BLaER1 (cell line): ENCODE data around the gene IFIT2.
"Not testable (repeated sequence)": the region's sequence is repeated elsewhere in the genome, so short reads cannot be mapped to it uniquely, and the experiment has no call there.

Experiments
- H3K27ac ChIP-seq: shearing (Covaris generic); formaldehyde crosslinking; 2 replicates; pipeline ENCODE4 v1.8.1; 2022
- H3K27me3 ChIP-seq: shearing (Covaris generic); formaldehyde crosslinking; 2 replicates; pipeline ENCODE4 v1.8.1; 2022
- H3K36me3 ChIP-seq: shearing (Covaris generic); formaldehyde crosslinking; 2 replicates; pipeline ENCODE4 v1.8.1; 2022
- H3K4me1 ChIP-seq: shearing (Covaris generic); formaldehyde crosslinking; 2 replicates; pipeline ENCODE4 v1.8.1; 2022
- H3K4me2 ChIP-seq: shearing (Covaris generic); formaldehyde crosslinking; 2 replicates; pipeline ENCODE4 v1.8.1; 2022
- H3K4me3 ChIP-seq: shearing (Covaris generic); formaldehyde crosslinking; 2 replicates; pipeline ENCODE4 v1.8.1; 2022
- H3K9ac ChIP-seq: shearing (Covaris generic); formaldehyde crosslinking; 2 replicates; pipeline ENCODE4 v1.8.1; 2022
- H3K9me3 ChIP-seq: shearing (Covaris generic); formaldehyde crosslinking; 2 replicates; pipeline ENCODE4 v1.8.1; 2022
- H4K20me1 ChIP-seq: shearing (Covaris generic); formaldehyde crosslinking; 2 replicates; pipeline ENCODE4 v1.8.1; 2022
- Cebpa-rat ChIP-seq: shearing (Covaris generic); IDR thresholded peaks from 2 replicates; pipeline ENCODE4 v1.8.1; 2022

The IFIT2 gene

DNA sequence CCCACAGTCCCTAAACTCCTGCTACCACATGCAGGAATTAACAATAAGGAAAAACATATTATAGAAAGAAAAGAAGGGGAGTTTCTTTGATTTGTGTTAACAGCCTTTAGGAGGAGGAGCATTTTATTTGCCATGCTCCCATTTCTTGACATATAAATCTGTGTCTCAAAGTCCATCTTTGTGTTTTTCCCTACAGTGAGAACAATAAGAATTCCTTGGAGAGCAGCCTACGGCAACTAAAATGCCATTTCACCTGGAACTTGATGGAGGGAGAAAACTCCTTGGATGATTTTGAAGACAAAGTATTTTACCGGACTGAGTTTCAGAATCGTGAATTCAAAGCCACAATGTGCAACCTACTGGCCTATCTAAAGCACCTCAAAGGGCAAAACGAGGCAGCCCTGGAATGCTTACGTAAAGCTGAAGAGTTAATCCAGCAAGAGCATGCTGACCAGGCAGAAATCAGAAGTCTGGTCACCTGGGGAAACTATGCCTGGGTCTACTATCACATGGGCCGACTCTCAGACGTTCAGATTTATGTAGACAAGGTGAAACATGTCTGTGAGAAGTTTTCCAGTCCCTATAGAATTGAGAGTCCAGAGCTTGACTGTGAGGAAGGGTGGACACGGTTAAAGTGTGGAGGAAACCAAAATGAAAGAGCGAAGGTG, 4.1 kb downstream of the IFIT2 start:
- Histone ChIP-seq H4K20me1 (no peaks in the 10 kb centered on the region), H3K9me3 (no peaks in the 10 kb centered on the region), H3K4me2 (no peak overlapping the region)

DNA sequence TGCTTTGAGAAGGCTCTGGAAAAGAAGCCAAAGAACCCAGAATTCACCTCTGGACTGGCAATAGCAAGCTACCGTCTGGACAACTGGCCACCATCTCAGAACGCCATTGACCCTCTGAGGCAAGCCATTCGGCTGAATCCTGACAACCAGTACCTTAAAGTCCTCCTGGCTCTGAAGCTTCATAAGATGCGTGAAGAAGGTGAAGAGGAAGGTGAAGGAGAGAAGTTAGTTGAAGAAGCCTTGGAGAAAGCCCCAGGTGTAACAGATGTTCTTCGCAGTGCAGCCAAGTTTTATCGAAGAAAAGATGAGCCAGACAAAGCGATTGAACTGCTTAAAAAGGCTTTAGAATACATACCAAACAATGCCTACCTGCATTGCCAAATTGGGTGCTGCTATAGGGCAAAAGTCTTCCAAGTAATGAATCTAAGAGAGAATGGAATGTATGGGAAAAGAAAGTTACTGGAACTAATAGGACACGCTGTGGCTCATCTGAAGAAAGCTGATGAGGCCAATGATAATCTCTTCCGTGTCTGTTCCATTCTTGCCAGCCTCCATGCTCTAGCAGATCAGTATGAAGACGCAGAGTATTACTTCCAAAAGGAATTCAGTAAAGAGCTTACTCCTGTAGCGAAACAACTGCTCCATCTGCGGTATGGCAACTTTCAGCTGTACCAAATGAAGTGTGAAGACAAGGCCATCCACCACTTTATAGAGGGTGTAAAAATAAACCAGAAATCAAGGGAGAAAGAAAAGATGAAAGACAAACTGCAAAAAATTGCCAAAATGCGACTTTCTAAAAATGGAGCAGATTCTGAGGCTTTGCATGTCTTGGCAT, 4.8 kb downstream of the IFIT2 start:
- no peak for TF ChIP-seq Cebpa-rat
- H3K4me2 ChIP-seq: no peak overlapping the region
- no peak overlapping the region for H3K9ac ChIP-seq
- H3K4me1 ChIP-seq: peaks cover 29% of the 10 kb centered on the region
- H4K20me1 ChIP-seq: no peaks in the 10 kb centered on the region
- no peak overlapping the region for H3K4me3 ChIP-seq
- peaks cover 11% of the 10 kb centered on the region for H3K36me3 ChIP-seq
- no peaks in the 10 kb centered on the region for H3K27me3 ChIP-seq
- no peaks in the 10 kb centered on the region for H3K9me3 ChIP-seq
- no peak overlapping the region for H3K27ac ChIP-seq

More for the DNA sequence above, 4.1 kb downstream of the IFIT2 start:
- Histone ChIP-seq H3K27me3 (no peaks in the 10 kb centered on the region), H3K27ac (no peak overlapping the region), H3K36me3 (peaks cover 11% of the 10 kb centered on the region), H3K4me1 (peaks cover 33% of the 10 kb centered on the region), H3K4me3 (no peak overlapping the region), H3K9ac (no peak overlapping the region)
- no peak for TF ChIP-seq Cebpa-rat

DNA sequence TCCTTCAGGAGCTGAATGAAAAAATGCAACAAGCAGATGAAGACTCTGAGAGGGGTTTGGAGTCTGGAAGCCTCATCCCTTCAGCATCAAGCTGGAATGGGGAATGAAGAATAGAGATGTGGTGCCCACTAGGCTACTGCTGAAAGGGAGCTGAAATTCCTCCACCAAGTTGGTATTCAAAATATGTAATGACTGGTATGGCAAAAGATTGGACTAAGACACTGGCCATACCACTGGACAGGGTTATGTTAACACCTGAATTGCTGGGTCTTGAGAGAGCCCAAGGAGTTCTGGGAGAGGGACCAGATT, 5.4 kb downstream of the IFIT2 start:
- no peaks in the 10 kb centered on the region for H3K9me3 ChIP-seq
- H3K27me3 ChIP-seq: no peaks in the 10 kb centered on the region
- no peak for TF ChIP-seq Cebpa-rat
- H3K36me3 ChIP-seq: peaks cover 11% of the 10 kb centered on the region
- no peak overlapping the region for H3K9ac ChIP-seq
- no peaks in the 10 kb centered on the region for H4K20me1 ChIP-seq
- H3K27ac ChIP-seq: no peak overlapping the region
- no peak overlapping the region for H3K4me2 ChIP-seq
- H3K4me1 ChIP-seq: peaks cover 28% of the 10 kb centered on the region
- H3K4me3 ChIP-seq: no peak overlapping the region

DNA sequence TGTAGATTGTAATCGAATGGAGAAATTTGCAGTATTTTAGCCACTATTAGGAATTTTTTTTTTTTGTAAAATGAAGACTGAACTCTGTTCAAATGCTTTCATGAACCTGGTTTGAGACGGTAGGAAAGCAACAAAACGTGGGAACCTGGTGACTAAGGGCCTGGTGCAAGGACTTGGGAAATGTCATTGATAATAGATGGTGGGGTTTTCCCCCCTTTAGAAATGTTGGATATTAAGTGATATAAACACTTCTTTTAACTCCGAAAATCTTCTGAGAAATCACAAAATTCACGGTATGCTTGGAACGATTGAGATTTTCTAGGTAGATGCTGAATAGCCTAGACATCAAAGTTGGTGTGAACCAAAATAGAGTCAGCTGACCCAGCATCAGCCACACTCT, 6.4 kb downstream of the IFIT2 start:
- H3K36me3 ChIP-seq: peaks cover 11% of the 10 kb centered on the region
- H3K4me3 ChIP-seq: no peak overlapping the region
- no peaks in the 10 kb centered on the region for H4K20me1 ChIP-seq
- no peak overlapping the region for H3K9ac ChIP-seq
- H3K27me3 ChIP-seq: no peaks in the 10 kb centered on the region
- H3K27ac ChIP-seq: no peak overlapping the region
- no peak for TF ChIP-seq Cebpa-rat
- peaks cover 18% of the 10 kb centered on the region for H3K4me1 ChIP-seq
- no peaks in the 10 kb centered on the region for H3K9me3 ChIP-seq
- no peak overlapping the region for H3K4me2 ChIP-seq

DNA sequence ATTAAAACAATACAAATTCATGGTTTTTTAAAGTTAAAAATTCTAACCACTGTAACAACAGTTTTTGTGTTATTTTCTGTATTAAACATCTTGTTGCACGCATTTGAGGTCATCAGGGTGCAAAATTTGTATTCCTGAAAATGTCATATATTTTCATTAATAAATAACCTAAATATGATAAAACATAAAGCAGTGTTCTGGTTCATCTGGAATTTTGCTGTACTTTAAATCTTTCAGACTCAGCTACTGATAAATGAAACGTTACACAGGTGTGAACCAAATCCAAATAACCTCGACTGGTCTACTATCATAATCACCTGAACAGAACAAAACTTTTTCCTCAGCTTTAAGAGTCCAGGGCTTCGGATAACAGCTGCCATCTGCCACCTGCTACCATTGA, 6.9 kb downstream of the IFIT2 start:
- H3K27ac ChIP-seq: no peak overlapping the region
- no peak overlapping the region for H3K4me3 ChIP-seq
- no peaks in the 10 kb centered on the region for H3K27me3 ChIP-seq
- peaks cover 13% of the 10 kb centered on the region for H3K4me1 ChIP-seq
- no peak overlapping the region for H3K9ac ChIP-seq
- H4K20me1 ChIP-seq: no peaks in the 10 kb centered on the region
- H3K4me2 ChIP-seq: no peak overlapping the region
- H3K9me3 ChIP-seq: no peaks in the 10 kb centered on the region
- peaks cover 11% of the 10 kb centered on the region for H3K36me3 ChIP-seq
- TF ChIP-seq Cebpa-rat: no peak

DNA sequence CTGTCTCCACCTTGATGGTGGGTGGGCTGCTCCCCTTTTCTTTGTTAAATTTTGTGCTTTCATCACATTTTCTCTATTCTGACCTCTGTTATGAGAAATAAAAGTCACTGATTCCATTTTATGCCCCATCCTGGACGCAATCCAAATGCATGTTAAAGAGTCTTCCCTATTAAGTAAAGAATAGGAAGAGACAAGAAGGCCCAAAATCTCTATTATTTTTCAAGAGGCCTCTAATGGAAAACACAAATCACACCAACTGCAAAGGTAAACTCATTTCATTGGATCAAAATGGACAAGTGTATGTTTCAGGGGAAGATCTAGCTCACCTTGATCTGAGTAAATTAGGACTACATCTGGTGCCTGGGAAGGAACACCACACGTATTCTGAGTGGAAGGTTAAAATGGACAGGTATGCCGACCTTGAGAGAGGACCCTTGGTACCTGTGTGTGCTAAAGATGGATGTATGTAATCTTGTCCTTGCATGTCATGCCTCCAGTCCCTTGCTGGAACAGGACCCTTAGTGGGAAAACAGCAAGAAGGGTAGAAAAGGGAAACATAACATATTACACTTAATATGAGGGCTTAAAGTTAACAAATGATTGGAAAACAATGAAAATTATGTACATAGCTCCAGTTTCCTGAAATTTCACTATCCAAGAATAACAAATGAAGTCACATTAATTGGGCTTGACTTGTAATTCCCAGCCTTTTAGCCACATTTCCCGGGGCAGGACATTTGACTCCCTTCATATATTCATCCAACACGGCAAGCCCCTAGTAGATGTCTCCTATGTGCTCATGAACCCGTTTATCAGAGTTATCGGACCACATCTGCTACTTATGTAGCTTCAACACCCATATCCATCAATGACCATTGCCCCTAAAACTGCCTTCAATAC, 7.6 kb downstream of the IFIT2 start:
- no peaks in the 10 kb centered on the region for H3K27me3 ChIP-seq

DNA sequence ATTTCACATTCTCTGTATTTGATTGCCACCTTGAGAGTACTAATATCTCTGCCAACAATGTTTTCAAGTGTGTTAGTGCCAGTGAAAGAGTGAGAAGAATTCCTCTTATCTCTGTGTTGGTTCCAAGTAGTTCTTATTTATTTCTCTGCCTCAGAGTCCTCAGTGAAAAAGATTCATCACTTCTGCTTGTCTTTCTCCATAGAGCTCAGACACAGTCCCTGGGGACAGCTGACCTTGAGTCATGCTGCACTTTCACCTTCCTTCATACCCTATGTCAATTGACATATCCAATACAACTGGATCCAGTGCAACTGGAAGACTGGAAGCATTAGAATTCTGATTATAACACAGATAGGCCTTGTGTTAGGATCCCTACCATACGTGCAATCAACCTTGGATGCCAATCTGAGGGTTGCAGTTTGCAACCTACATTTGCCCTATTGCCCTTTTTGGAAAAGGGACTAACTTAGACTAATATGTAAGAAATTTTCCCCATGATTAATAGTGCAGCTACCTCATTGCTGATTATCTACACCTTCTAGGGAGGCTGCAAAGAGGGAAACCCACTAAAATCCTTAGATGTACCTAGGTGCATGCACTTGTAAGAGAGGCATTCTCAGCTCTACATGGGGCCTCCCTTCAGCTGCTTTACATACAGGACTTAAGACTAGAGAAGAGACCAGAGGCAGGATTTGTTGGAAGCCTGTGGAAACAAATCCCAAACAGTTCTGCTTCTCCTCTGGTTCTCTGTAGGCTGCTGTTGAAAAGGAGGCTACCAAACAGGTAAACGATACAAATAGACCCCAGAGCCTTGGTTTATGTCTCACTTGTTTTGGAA, 8.4 kb downstream of the IFIT2 start:
- H3K9ac ChIP-seq: no peak overlapping the region
- no peak overlapping the region for H3K4me2 ChIP-seq
- no peaks in the 10 kb centered on the region for H3K9me3 ChIP-seq
- H3K4me1 ChIP-seq: peaks cover 9% of the 10 kb centered on the region; the same call in 1 of the 2 replicates
- H4K20me1 ChIP-seq: no peaks in the 10 kb centered on the region
- no peaks in the 10 kb centered on the region for H3K27me3 ChIP-seq
- no peak overlapping the region for H3K27ac ChIP-seq
- no peak overlapping the region for H3K4me3 ChIP-seq
- TF ChIP-seq Cebpa-rat: no peak
- H3K36me3 ChIP-seq: peaks cover 11% of the 10 kb centered on the region

More for the DNA sequence above, 7.6 kb downstream of the IFIT2 start:
- no peak for TF ChIP-seq Cebpa-rat
- H3K4me1 ChIP-seq: peaks cover 9% of the 10 kb centered on the region; the same call in 1 of the 2 replicates
- H3K4me2 ChIP-seq: no peak overlapping the region
- H3K27ac ChIP-seq: no peak overlapping the region
- H3K9me3 ChIP-seq: no peaks in the 10 kb centered on the region
- no peak overlapping the region for H3K9ac ChIP-seq
- H3K4me3 ChIP-seq: no peak overlapping the region
- H3K36me3 ChIP-seq: peaks cover 11% of the 10 kb centered on the region
- H4K20me1 ChIP-seq: no peaks in the 10 kb centered on the region

DNA sequence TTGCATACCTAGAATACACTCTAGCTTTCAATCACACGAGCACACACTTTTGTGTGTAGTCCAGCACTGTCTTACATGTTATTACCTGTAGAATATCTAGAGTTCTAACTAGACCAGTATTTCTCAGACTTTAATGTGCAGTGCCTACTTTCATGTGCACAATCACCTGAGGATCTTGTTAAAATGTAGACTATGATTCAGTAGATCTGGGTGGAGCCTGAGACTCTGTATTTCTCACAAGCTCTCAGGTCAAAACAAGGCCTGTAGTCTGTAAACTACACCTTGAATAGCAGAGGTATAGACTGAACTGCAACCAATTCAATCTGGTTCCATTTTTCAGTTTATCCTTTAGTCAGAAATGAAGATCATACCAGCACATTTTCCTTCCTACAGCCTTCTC, 11.1 kb downstream of the IFIT2 start:
- Histone ChIP-seq H3K36me3 (no peaks in the 10 kb centered on the region), H3K4me3 (no peak overlapping the region), H3K4me2 (no peak overlapping the region), H4K20me1 (no peaks in the 10 kb centered on the region), H3K4me1 (no peaks in the 10 kb centered on the region), H3K27ac (no peak overlapping the region), H3K9ac (no peak overlapping the region), H3K9me3 (no peaks in the 10 kb centered on the region), H3K27me3 (no peaks in the 10 kb centered on the region)
- TF ChIP-seq Cebpa-rat: no peak

DNA sequence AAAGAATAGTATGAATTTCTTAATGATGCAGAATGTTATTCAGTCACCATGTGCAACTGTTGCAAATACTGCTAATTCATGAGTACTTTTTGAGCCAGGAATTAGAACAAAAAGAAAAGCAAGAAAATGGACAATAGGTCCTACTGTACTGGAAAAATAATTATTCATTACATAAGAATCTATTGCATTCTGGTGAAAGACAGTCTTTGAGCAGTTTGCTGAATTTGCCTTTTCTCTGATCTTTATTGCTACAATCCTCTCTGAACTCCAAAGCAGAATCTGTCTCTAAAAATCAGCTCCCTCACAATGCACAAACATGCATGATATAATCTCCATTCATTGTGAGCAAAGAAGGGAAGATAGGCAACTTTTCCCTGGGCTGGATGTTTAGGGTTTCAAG, 12.8 kb downstream of the IFIT2 start:
- Histone ChIP-seq H3K36me3 (no peaks in the 10 kb centered on the region), H3K4me1 (no peaks in the 10 kb centered on the region), H3K9ac (no peak overlapping the region), H3K9me3 (no peaks in the 10 kb centered on the region), H3K27me3 (no peaks in the 10 kb centered on the region), H3K27ac (no peak overlapping the region), H3K4me3 (no peak overlapping the region), H3K4me2 (no peak overlapping the region), H4K20me1 (no peaks in the 10 kb centered on the region)
- no peak for TF ChIP-seq Cebpa-rat

DNA sequence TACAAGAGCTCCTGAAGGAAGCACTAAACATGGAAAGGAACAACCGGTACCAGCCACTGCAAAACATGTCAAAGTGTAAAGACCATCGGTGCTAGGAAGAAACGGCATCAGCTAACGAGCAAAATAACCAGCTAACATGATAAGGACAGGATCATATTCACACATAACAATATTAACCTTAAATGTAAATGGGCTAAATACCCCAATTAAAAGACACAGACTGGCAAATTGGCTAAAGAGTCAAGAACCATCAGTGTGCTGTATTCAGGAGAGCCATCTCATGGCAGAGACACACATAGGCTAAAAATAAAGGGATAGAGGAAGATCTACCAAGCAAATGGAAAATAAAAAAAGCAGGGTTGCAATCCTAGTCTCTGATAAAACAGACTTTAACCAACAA, 16.2 kb downstream of the IFIT2 start:
- H3K36me3 ChIP-seq, H3K4me2 ChIP-seq, H3K4me1 ChIP-seq, H3K27me3 ChIP-seq, H3K4me3 ChIP-seq, H4K20me1 ChIP-seq, H3K9ac ChIP-seq, H3K27ac ChIP-seq, H3K9me3 ChIP-seq: not testable (repeated sequence)

DNA sequence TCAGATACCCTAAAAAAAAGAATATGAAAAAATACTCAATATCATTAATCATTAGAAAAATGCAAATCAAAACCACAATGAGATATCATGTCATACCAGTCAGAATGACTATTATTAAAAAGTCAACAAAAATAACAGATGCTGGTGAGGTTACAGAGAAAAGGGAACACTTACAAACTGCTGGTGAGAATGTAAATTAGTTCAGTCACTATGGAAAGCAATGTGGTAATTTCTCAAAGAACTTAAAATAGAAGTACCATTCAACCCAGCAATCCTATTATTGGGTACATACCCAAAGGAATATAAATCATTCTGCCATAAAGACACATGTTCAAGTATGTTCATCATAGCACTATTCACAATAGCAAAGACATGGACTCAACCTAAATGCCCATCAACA, 23.2 kb downstream of the IFIT2 start:
- not testable (repeated sequence) for H3K9ac ChIP-seq, H3K9me3 ChIP-seq, H3K4me3 ChIP-seq, H4K20me1 ChIP-seq, H3K4me2 ChIP-seq, H3K27me3 ChIP-seq, H3K36me3 ChIP-seq, H3K27ac ChIP-seq
- peaks cover 30% of the 10 kb centered on the region for H3K4me1 ChIP-seq

DNA sequence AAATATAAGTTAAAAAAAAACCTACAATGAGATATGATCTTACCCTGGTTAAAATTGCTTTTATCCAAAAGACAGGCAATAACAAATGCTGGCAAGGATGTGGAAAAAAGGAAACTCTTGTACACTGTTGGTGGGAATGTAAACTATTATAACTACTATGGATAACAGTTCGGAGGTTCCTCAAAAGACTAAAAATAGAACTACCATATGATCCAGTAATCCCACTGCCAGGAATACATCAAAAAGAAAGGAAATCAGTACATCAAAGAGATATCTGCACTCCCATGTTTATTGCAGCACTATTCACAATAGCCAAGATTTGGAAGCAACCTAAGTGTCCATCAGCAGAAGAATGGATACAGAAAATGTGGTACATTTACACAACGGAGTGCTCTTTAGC, 24.0 kb downstream of the IFIT2 start:
- H3K27me3 ChIP-seq, H4K20me1 ChIP-seq, H3K27ac ChIP-seq, H3K4me2 ChIP-seq, H3K9ac ChIP-seq, H3K9me3 ChIP-seq, H3K4me3 ChIP-seq, H3K36me3 ChIP-seq: not testable (repeated sequence)
- peaks cover 38% of the 10 kb centered on the region for H3K4me1 ChIP-seq
